Measurements from ENCODE around the gene PRPS1. TPM values are rescaled to one million over a fixed set of nuclear protein-coding genes. Genes with fewer than 3 reads are reported as not detected.
"Not testable (repeated sequence)": the region's sequence is repeated elsewhere in the genome, so short reads cannot be mapped to it uniquely, and the experiment has no call there.

Gene PRPS1
- total RNA-seq, 1 experiment from 2014 or later: 69.7 TPM

GRCh38 chrX:107659286-107659685 lies 31.0 kb downstream of the PRPS1 start:
- Histone ChIP-seq H3K36me3 (no peaks in the 10 kb centered on the region), H3K27ac (no peak overlapping the region), H3K4me1 (no peaks in the 10 kb centered on the region), H3K4me3 (no peak overlapping the region), H3K27me3 (no peaks in the 10 kb centered on the region), H3K9me3 (replicated peaks) (no peaks in the 10 kb centered on the region)
- no peak for DNase-seq

DNA sequence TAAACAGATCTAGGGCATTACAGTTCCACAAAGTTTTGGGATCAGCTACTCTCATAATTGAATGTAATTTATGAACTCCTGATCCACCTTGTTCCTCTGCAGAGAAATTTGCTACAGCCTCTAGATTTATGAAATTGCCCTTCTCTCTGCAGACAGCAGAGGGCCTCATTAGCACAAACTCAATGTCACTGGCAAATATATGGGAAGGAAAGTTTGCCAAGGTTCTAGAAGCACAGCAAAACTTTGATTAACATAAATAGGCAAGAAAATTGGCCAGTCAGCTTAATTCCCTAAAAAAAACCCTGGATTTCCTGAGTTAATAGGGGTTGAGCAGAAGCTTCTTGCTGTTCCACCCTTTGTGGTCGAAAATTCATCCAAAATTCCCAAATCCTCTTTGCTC lies 31.5 kb downstream of the PRPS1 start:
- no peaks in the 10 kb centered on the region for H3K4me1 ChIP-seq
- peak in 1 of 2 experiments; percentile 60 for DNase-seq
- no peaks in the 10 kb centered on the region for H3K9me3 ChIP-seq (replicated peaks)
- no peak overlapping the region for H3K4me3 ChIP-seq
- H3K36me3 ChIP-seq: no peaks in the 10 kb centered on the region
- H3K27ac ChIP-seq: no peak overlapping the region
- H3K27me3 ChIP-seq: no peaks in the 10 kb centered on the region

- Histone ChIP-seq H3K27ac (no peak overlapping the region), H3K27me3 (no peaks in the 10 kb centered on the region), H3K36me3 (no peaks in the 10 kb centered on the region), H3K4me1 (no peaks in the 10 kb centered on the region), H3K9me3 (replicated peaks) (no peaks in the 10 kb centered on the region), H3K4me3 (no peak overlapping the region)
- DNase-seq: no peak
Observed at GRCh38 chrX:107662145-107662544, 33.8 kb downstream of the PRPS1 start.

DNA sequence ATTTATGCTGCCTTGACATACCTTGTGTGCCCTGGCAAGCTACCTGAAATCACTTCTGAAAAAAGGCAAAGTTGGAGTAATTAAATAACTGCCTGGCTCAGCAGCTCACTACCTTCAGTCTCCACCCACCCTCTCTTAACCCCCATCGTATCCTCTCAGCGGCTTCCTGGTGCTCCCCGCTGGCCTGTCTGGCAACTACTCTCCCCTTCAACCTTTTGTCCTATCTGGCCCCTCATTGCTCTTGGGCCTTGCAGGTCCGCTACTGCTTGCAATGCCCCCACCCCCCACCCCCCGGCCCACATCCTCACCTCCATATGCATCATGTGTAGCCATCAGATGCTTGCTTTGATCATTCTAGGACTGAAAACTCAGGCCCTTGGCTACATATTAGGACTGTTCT lies 34.5 kb downstream of the PRPS1 start:
- H3K4me1 ChIP-seq: no peaks in the 10 kb centered on the region
- H3K4me3 ChIP-seq: no peak overlapping the region
- H3K9me3 ChIP-seq (replicated peaks): no peaks in the 10 kb centered on the region
- no peak overlapping the region for H3K27ac ChIP-seq
- no peaks in the 10 kb centered on the region for H3K36me3 ChIP-seq
- H3K27me3 ChIP-seq: no peaks in the 10 kb centered on the region
- DNase-seq: no peak

DNA sequence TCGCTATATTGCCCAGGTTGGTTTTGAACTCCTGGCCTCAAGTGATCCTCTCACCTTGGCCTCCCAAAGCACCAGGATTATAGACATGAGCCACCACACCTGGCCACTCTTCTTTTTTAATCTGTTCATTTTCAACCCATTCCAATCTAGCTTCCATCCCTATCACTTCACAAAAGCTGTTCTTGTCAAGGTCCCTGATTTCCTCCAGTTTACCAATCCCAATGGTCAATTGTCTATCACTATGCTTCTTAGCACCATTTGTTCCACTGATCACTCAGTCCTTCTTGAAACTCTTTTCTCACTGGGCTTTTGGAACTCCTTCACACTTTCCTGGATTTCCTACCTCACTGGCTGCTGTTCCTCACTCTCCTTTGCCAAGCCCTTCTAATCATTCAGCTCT lies 38.6 kb downstream of the PRPS1 start:
- no peak for DNase-seq
- Histone ChIP-seq H3K36me3 (no peaks in the 10 kb centered on the region), H3K27me3 (no peaks in the 10 kb centered on the region), H3K27ac (no peak overlapping the region), H3K4me3 (no peak overlapping the region), H3K4me1 (no peaks in the 10 kb centered on the region), H3K9me3 (replicated peaks) (no peaks in the 10 kb centered on the region)

- Histone ChIP-seq H3K27ac (no peak overlapping the region), H3K9me3 (replicated peaks) (no peaks in the 10 kb centered on the region), H3K4me3 (no peak overlapping the region), H3K4me1 (no peaks in the 10 kb centered on the region), H3K36me3 (no peaks in the 10 kb centered on the region), H3K27me3 (no peaks in the 10 kb centered on the region)
- DNase-seq: no peak
Observed at GRCh38 chrX:107667426-107667825, 39.1 kb downstream of the PRPS1 start.

DNA sequence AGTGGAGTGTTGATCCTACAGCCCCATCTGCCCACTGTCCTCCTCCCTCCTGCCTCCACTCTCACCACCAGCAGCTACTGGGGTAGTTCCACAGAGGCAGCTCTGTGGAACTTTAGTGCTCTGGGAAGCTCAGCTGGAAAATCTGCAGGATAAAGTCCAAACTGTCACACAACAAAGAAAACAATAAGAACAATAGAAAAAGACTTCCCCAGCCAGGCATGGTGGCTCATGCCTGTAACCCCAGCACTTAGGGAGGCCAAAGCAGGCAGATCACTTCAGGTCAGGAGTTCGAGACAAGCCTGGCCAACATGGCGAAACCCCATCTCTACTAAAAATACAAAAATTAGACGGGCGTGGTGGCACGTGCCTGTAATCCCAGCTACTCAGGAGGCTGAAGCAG lies 40.4 kb downstream of the PRPS1 start:
- DNase-seq; H3K27me3 ChIP-seq; H3K9me3 ChIP-seq (replicated peaks); H3K36me3 ChIP-seq; H3K4me3 ChIP-seq; H3K4me1 ChIP-seq; H3K27ac ChIP-seq: not testable (repeated sequence)

DNA sequence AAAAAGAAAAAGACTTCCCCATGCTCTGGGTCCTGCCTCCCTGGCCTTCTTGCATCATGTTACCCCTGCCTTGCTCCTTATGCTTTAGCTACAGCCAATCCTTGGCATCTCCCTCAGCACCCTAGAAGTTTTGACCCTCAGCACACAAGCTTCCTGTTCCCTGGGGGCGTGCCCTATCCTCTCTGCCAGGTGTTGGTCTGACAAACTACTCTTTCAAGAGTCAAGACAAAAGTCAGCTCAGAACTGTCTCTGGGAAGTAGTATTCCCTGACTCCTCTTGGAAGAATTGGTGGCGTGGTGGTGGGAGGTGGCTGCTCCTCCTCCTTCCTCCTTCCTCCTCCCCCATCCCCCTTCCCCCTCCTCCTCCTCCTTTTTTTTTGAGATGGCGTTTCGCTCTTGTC lies 41.0 kb downstream of the PRPS1 start:
- DNase-seq: no peak
- no peak overlapping the region for H3K27ac ChIP-seq
- no peak overlapping the region for H3K4me3 ChIP-seq
- no peaks in the 10 kb centered on the region for H3K36me3 ChIP-seq
- no peaks in the 10 kb centered on the region for H3K9me3 ChIP-seq (replicated peaks)
- no peaks in the 10 kb centered on the region for H3K27me3 ChIP-seq
- H3K4me1 ChIP-seq: peaks cover 4% of the 10 kb centered on the region

- H3K27me3 ChIP-seq: no peaks in the 10 kb centered on the region
- DNase-seq: no peak
- H3K9me3 ChIP-seq (replicated peaks): no peaks in the 10 kb centered on the region
- H3K27ac ChIP-seq: no peak overlapping the region
- no peaks in the 10 kb centered on the region for H3K36me3 ChIP-seq
- H3K4me3 ChIP-seq: no peak overlapping the region
- peaks cover 4% of the 10 kb centered on the region for H3K4me1 ChIP-seq
Observed at GRCh38 chrX:107669885-107670628, 41.7 kb downstream of the PRPS1 start.

GRCh38 chrX:107671256-107671655 lies 42.9 kb downstream of the PRPS1 start:
- not testable (repeated sequence) for H3K36me3 ChIP-seq; H3K9me3 ChIP-seq (replicated peaks)

DNA sequence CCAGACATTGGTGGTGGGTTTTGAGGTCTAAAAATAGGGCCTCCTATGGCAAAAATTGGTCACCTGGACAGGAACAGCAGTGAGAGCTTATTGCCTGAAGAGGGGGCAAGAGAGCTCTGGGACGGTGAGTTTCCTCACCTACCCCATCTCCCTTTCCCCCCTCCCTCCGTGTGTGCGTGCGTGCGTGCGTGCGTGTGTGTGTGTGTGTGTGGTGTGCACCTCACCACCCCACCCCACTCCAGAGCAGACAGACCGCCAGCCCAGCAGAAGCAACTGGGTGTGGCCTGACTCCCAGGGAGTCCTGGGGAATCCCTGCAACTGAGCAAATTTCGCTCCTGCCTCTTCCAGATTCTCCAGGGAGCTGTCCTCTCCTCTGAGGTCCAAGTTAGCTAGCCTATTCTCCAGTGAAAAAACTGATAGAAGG lies 44.7 kb downstream of the PRPS1 start:
- peaks cover 4% of the 10 kb centered on the region for H3K4me1 ChIP-seq
- peak; percentile 69 to 77 for DNase-seq
- no peaks in the 10 kb centered on the region for H3K9me3 ChIP-seq (replicated peaks)
- no peaks in the 10 kb centered on the region for H3K36me3 ChIP-seq
- no peak overlapping the region for H3K27ac ChIP-seq
- no peak overlapping the region for H3K4me3 ChIP-seq
- H3K27me3 ChIP-seq: no peaks in the 10 kb centered on the region

More at GRCh38 chrX:107671256-107671655, 42.9 kb downstream of the PRPS1 start:
- DNase-seq, H3K27ac ChIP-seq, H3K27me3 ChIP-seq, H3K4me3 ChIP-seq, H3K4me1 ChIP-seq: not testable (repeated sequence)

GRCh38 chrX:107673431-107673830 lies 45.1 kb downstream of the PRPS1 start:
- Histone ChIP-seq H3K36me3 (no peaks in the 10 kb centered on the region), H3K27me3 (no peaks in the 10 kb centered on the region), H3K4me1 (peaks cover 4% of the 10 kb centered on the region), H3K9me3 (replicated peaks) (no peaks in the 10 kb centered on the region), H3K27ac (no peak overlapping the region), H3K4me3 (no peak overlapping the region)
- DNase-seq: no peak

DNA sequence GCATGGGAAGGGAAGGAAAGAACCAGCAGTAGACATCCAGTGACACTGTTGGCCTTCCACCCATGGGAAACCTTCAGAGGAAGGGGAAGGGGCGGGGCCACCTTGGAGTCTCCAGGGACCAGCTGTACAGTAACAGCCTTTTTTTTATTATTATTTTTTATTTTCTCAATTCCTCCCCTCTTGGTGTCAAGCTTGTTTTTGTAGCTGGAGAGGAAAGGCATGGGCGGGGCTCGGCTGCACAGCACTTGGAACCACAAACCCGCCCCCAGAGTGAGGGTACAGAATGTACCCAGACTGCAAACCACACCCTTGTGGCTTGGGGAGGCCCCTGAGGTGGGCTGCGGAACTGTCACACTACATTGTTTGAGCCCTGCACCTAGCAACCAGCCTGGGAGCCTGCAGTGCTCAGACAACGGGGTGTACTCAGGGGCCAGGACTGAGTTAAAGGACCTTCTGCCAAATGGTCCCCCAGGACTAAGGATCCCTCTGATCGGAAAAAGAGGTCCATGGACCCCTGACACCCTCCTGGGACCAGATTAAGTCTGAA lies 45.7 kb downstream of the PRPS1 start:
- Histone ChIP-seq H3K27me3 (no peaks in the 10 kb centered on the region), H3K9me3 (replicated peaks) (no peaks in the 10 kb centered on the region), H3K27ac (no peak overlapping the region), H3K36me3 (no peaks in the 10 kb centered on the region), H3K4me1 (peaks cover 7% of the 10 kb centered on the region), H3K4me3 (no peak overlapping the region)
- peak; percentile 26 to 35 for DNase-seq

- Histone ChIP-seq H3K4me1 (peaks cover 10% of the 10 kb centered on the region), H3K27me3 (no peaks in the 10 kb centered on the region), H3K27ac (no peak overlapping the region), H3K4me3 (no peak overlapping the region), H3K36me3 (no peaks in the 10 kb centered on the region), H3K9me3 (replicated peaks) (no peaks in the 10 kb centered on the region)
- DNase-seq: no peak
Observed at GRCh38 chrX:107674480-107675364, 46.4 kb downstream of the PRPS1 start.

GRCh38 chrX:107675365-107675654 lies 47.0 kb downstream of the PRPS1 start:
- Histone ChIP-seq H3K4me3 (no peak overlapping the region), H3K9me3 (replicated peaks) (no peaks in the 10 kb centered on the region), H3K27ac (no peak overlapping the region), H3K36me3 (no peaks in the 10 kb centered on the region), H3K27me3 (no peaks in the 10 kb centered on the region), H3K4me1 (peaks cover 10% of the 10 kb centered on the region)
- no peak for DNase-seq
